ENCODE data around the gene UBAP2L.
"Not testable (repeated sequence)": the region's sequence is repeated elsewhere in the genome, so short reads cannot be mapped to it uniquely, and the experiment has no call there.

UBAP2L gene

GRCh38 chr1:154205778-154206177 is 15.0 kb upstream of the UBAP2L start:
- not testable (repeated sequence) for DNase-seq (ENCODE audit: low spot score)

- no peak for DNase-seq (ENCODE audit: low spot score)
Observed at GRCh38 chr1:154206196-154206595, 14.6 kb upstream of the UBAP2L start, which contains the start of gene CFAP141. CFAP141 (minus strand) TSS chr1:154206333; CDS start chr1:154206307, 26 bp downstream.

DNA sequence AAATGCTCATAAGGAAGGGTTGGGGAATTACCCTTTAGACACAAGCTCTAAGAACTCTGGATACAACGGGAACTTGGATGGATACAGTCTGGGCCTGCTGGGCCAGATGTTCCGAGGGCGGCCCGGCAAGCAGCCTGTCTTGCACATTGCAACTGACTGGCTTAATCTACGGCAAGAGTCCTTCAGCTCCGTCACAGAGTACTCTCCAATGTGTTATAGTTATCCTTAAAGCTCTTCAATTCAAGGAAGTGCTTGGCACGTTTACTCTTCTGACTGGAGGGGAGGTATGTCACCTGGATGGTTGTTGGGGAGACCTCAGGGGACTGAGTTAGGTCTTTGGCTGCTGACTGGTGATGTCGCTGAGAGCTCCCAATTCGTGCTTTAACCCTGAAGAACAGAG is 13.5 kb upstream of the UBAP2L start:
- no peak for DNase-seq (ENCODE audit: low spot score)

- no peak for DNase-seq (ENCODE audit: low spot score)
Observed at GRCh38 chr1:154208677-154209388, 11.9 kb upstream of the UBAP2L start.

DNA sequence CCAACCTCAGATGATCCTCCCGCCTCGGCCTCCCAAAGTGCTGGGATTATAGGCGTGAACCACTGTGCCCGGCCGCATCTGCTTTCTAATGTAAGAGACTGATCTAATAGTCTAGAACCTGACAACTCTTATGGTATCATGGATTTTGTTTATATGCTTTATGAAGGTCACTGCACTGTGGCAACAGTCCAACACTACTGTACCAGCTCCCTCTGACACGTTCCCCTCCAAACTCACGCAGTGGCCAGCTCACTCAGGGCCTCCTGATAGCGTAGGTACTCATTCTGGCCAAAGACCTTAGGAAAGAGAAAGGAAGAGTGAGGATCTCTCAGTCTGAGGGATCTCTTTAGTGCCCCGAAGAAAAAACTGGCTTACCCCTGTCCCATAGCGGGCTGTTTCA is 8.7 kb upstream of the UBAP2L start:
- DNase-seq (ENCODE audit: low spot score): no peak

GRCh38 chr1:154213274-154213673 is 7.5 kb upstream of the UBAP2L start:
- peak; percentile 46 for DNase-seq (ENCODE audit: low spot score)

DNA sequence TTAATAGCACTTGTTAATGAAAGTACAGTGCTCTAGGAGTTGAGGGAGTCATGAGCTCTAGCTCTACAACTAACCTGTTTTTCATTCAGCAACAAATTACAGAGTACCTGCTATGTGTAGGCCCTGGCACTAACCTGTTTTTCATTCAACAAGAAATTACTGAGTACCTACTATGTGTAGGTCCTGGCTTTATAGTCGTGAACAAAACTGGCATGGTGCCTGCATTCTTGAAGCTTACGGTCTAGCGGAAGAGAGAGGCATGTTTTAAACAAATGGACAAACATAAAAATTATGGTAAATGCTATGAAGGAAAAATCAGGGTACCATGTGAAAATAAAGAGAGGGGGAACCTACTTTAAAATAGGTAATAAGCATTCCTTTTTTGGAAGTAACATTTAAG is 2.2 kb upstream of the UBAP2L start:
- no peak for DNase-seq (ENCODE audit: low spot score)

GRCh38 chr1:154219541-154219940 is 1.2 kb upstream of the UBAP2L start:
- DNase-seq (ENCODE audit: low spot score): peak; percentile 14

DNA sequence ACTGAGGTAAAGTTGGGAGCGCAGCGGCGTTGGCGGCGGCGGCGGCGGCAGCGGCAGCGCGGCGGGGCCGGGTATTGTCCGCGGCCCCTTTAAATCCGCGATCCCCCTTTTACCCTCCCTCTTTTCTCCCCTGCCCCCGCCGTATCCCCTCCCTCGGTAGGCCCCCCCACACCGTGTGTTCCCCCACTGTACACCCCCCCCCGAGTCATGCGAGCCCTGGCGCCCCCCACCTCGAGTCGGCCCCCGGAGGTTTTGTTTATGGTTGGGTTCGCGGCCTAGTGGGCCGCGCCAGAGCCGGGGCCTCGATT is 169 bp downstream of the UBAP2L start:
- no peak for DNase-seq (ENCODE audit: low spot score)

- DNase-seq (ENCODE audit: low spot score): peak; percentile 51
Observed at GRCh38 chr1:154221278-154222001, 685 bp downstream of the UBAP2L start.

- no peak for DNase-seq (ENCODE audit: low spot score)
Observed at GRCh38 chr1:154222518-154222917, 1.8 kb downstream of the UBAP2L start.

DNA sequence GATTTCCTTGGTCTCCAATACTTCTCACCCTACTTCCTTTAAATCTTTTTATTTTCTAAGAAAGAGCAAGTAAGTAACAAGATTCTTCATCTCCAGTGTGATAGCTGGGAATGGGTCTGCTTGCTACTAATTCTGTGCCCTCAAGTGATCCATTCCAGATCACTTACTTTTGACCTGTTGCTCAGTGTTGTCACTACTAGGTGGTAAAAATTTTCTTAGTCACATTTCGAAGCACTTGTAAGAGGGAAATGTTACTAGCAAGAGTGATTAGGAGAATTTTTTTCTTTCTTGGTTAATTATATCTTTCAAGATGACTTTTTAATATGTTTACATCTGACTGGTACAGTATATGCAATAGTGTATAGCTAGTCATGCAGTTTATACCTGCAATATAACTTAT is 2.2 kb downstream of the UBAP2L start:
- no peak for DNase-seq (ENCODE audit: low spot score)

DNA sequence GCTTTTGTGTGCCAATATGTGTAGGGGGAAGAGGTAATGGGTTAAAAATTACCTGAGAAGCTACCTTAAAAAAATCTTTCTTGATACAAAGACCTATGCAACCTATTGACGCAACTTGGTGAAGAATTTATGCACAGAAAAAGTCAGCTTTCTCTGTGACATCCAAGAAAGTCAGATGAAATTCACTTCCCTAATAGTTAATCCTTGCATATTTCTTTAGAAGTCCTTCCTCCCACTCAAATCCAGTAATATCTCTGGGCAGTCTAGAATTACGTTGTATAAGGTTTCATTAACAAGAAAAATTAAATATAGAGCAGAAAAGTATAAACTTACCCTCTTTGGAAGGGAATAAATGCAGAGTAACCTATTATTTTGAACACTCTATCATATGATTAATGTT is 2.9 kb downstream of the UBAP2L start:
- DNase-seq (ENCODE audit: low spot score): no peak

- DNase-seq (ENCODE audit: low spot score): no peak
Observed at GRCh38 chr1:154225370-154225769, 4.6 kb downstream of the UBAP2L start.

DNA sequence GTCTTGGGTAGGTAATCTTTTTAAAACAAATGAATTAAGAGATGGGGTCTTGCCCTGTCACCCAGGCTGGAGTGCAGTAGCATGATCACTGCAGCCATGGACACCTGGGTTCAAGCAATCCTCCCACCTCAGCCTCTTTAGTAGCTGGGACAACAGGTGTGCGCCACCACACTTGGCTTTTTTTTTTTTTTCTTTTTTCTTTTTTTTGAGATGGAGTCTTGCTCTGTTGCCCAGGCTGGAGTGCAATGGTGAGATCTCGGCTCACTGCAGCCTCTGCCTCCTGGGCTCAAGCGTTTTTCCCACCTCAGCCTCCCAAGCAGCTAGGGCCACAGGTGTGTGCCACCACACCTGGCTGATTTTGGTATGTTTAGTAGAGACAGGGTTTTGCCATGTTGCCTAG is 10.4 kb downstream of the UBAP2L start:
- not testable (repeated sequence) for DNase-seq (ENCODE audit: low spot score)

- not testable (repeated sequence) for DNase-seq (ENCODE audit: low spot score)
Observed at GRCh38 chr1:154233127-154233526, 12.4 kb downstream of the UBAP2L start.

DNA sequence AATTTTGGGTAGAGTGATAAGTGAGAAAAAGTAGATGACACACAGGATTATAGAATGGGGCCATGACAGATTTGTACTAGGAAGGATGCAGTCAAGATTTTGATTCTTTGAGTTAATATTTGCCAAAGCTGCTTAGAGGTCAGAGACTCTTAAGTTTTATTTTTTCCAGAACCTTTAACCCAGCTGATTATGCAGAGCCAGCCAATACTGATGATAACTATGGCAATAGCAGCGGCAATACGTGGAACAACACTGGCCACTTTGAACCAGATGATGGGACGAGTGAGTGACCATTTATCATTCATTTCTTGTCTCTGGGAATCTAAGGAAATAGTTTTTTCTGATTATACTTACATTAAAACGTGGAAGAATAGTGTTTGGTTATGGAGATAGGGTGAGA is 16.1 kb downstream of the UBAP2L start:
- no peak for DNase-seq (ENCODE audit: low spot score)

DNA sequence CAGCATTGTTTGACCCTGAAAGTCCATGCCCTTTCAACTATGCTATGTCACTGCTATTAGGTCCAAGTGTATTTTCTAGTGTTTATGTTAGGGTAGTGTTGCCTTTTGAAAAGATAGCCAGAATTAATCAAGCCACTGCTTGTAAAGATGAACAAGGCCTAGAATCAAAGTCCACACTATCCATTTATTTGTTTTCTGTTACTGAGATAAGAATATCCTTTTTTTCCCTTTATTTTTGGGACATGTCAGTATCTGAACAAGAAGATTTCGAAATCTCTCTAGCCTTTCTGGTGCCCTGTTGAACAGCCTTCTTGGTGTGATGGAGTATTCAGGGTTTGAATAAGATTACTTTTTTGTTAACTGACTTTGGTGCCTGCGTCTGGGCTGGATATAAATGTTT is 16.7 kb downstream of the UBAP2L start:
- DNase-seq (ENCODE audit: low spot score): no peak

GRCh38 chr1:154237880-154238506 is 17.2 kb downstream of the UBAP2L start:
- no peak for DNase-seq (ENCODE audit: low spot score)

- DNase-seq (ENCODE audit: low spot score): no peak
Observed at GRCh38 chr1:154239491-154239890, 18.7 kb downstream of the UBAP2L start.

DNA sequence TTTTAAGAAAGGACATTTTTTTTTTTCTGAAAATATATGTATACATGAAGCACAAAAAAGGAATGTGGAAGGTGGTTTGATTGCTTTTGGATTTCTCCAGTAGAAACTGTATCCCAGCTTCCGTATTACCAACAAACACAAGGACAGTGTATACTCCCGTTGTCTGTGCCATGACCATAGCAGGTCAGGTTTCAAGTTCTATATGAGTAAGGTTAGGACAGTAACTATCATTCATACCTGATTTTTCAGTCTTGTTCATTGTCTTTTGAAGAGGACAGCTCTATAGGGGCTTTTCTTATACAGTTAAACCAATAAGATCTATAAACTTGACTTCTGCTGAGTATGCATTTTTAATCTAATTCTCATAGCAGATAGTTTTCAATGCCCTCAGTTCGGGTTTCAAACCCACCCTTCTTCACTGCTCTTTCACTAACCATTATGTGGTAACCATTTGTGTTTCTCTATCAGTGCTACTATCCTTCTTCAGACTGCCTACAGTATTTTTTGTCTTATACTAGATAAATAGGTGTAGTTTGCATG is 19.6 kb downstream of the UBAP2L start:
- DNase-seq (ENCODE audit: low spot score): no peak

GRCh38 chr1:154241703-154242351 is 21.1 kb downstream of the UBAP2L start:
- no peak for DNase-seq (ENCODE audit: low spot score)

DNA sequence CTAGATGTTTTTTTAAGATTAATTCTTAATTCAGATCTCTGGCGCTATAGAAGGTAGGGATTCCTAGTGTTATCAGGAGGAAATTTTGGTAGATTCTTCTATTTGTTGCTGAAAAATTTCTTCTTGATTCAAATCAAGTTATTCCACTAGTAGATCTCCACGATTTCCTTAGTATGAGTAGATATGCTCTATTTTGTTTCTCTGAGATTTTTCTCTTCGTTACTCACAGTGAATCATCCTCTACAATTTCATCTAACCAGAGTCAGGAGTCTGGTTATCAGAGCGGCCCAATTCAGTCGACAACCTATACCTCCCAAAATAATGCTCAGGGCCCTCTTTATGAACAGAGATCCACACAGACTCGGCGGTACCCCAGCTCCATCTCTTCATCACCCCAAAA is 32.9 kb downstream of the UBAP2L start:
- no peak for DNase-seq (ENCODE audit: low spot score)

Measured in hepatic stellate cell (primary cell).